Measurements from ENCODE around the gene PRR5. TPM values are rescaled to one million over a fixed set of nuclear protein-coding genes. Genes with fewer than 3 reads are reported as not detected.

Gene PRR5
- total RNA-seq, 1 experiment from 2014 or later: 26.9 TPM

DNA sequence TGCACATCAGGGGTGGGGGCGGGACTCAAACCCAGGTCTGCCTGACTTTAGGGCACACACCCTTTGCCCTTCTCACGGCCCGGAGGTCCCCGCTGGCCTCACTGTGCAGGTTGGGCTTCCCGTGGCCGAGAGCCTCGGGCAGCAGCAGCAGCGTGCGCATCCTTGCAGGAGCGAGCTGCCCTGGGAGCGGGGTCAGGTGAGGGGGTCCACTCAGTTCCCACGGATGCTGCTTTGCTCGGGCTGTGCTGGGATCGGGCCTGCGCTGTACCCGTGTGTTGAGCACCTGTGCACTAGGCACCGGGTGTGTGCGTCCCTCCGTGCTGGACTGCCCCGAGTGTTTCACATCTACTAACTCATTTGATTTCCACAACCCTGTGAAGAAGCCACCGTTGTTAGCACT is 25.1 kb downstream of the PRR5 start:
- TF ChIP-seq TCF7L2 (IDR thresholded peaks at IDR 0.05; ENCODE audit: borderline replicate concordance, extremely low read depth, insufficient read depth, insufficient read length) (no peak), POLR2A (IDR thresholded peaks at IDR 0.05; ENCODE audit: borderline replicate concordance, extremely low read depth, insufficient read depth, insufficient read length) (no peak), CBX3 (IDR thresholded peaks at IDR 0.05; ENCODE audit: low read depth) (no peak), ZNF274 (IDR thresholded peaks at IDR 0.05; ENCODE audit: low read depth, low read length) (no peak), POLR2AphosphoS5 (IDR thresholded peaks at IDR 0.05; ENCODE audit: low read depth, low read length) (no peak), SRF (IDR thresholded peaks at IDR 0.05; ENCODE audit: low read depth) (no peak), EZH2phosphoT487 (IDR thresholded peaks at IDR 0.05; ENCODE audit: borderline replicate concordance) (no peak), RAD21 (IDR thresholded peaks at IDR 0.05; ENCODE audit: low read depth) (no peak), CEBPB (IDR thresholded peaks at IDR 0.05; ENCODE audit: low read depth) (no peak), ZFX (IDR thresholded peaks at IDR 0.05) (no peak), EZH2 (IDR thresholded peaks at IDR 0.05) (no peak), SIN3A (IDR thresholded peaks at IDR 0.05; ENCODE audit: low read depth) (no peak), YY1 (IDR thresholded peaks at IDR 0.05; ENCODE audit: extremely low read depth, insufficient replicate concordance, low read depth, low read length) (no peak), FOSL1 (IDR thresholded peaks at IDR 0.05; ENCODE audit: low read depth) (no peak), EGR1 (IDR thresholded peaks at IDR 0.05; ENCODE audit: low read depth) (no peak)
- TF ChIP-seq, protein P1, sequence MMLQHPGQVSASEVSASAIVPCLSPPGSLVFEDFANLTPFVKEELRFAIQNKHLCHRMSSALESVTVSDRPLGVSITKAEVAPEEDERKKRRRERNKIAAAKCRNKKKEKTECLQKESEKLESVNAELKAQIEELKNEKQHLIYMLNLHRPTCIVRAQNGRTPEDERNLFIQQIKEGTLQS (IDR thresholded peaks at IDR 0.05): no peak
- TF ChIP-seq, protein P2, sequence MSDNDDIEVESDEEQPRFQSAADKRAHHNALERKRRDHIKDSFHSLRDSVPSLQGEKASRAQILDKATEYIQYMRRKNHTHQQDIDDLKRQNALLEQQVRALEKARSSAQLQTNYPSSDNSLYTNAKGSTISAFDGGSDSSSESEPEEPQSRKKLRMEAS (IDR thresholded peaks at IDR 0.05): no peak
- TF ChIP-seq, protein P3, sequence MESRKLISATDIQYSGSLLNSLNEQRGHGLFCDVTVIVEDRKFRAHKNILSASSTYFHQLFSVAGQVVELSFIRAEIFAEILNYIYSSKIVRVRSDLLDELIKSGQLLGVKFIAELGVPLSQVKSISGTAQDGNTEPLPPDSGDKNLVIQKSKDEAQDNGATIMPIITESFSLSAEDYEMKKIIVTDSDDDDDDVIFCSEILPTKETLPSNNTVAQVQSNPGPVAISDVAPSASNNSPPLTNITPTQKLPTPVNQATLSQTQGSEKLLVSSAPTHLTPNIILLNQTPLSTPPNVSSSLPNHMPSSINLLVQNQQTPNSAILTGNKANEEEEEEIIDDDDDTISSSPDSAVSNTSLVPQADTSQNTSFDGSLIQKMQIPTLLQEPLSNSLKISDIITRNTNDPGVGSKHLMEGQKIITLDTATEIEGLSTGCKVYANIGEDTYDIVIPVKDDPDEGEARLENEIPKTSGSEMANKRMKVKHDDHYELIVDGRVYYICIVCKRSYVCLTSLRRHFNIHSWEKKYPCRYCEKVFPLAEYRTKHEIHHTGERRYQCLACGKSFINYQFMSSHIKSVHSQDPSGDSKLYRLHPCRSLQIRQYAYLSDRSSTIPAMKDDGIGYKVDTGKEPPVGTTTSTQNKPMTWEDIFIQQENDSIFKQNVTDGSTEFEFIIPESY (IDR thresholded peaks at IDR 0.05; ENCODE audit: extremely low read depth, insufficient replicate concordance, low read length): no peak
- TF ChIP-seq, protein P4, sequence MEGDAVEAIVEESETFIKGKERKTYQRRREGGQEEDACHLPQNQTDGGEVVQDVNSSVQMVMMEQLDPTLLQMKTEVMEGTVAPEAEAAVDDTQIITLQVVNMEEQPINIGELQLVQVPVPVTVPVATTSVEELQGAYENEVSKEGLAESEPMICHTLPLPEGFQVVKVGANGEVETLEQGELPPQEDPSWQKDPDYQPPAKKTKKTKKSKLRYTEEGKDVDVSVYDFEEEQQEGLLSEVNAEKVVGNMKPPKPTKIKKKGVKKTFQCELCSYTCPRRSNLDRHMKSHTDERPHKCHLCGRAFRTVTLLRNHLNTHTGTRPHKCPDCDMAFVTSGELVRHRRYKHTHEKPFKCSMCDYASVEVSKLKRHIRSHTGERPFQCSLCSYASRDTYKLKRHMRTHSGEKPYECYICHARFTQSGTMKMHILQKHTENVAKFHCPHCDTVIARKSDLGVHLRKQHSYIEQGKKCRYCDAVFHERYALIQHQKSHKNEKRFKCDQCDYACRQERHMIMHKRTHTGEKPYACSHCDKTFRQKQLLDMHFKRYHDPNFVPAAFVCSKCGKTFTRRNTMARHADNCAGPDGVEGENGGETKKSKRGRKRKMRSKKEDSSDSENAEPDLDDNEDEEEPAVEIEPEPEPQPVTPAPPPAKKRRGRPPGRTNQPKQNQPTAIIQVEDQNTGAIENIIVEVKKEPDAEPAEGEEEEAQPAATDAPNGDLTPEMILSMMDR (IDR thresholded peaks at IDR 0.05 in 2 of 3, conservative IDR thresholded peaks at IDR 0.05 in 1 of 3; ENCODE audit: borderline replicate concordance in 1 of 3, insufficient read depth in 1 of 3, low read depth in 2 of 3, low read length in 2 of 3): no peak
- TF ChIP-seq, protein P5, sequence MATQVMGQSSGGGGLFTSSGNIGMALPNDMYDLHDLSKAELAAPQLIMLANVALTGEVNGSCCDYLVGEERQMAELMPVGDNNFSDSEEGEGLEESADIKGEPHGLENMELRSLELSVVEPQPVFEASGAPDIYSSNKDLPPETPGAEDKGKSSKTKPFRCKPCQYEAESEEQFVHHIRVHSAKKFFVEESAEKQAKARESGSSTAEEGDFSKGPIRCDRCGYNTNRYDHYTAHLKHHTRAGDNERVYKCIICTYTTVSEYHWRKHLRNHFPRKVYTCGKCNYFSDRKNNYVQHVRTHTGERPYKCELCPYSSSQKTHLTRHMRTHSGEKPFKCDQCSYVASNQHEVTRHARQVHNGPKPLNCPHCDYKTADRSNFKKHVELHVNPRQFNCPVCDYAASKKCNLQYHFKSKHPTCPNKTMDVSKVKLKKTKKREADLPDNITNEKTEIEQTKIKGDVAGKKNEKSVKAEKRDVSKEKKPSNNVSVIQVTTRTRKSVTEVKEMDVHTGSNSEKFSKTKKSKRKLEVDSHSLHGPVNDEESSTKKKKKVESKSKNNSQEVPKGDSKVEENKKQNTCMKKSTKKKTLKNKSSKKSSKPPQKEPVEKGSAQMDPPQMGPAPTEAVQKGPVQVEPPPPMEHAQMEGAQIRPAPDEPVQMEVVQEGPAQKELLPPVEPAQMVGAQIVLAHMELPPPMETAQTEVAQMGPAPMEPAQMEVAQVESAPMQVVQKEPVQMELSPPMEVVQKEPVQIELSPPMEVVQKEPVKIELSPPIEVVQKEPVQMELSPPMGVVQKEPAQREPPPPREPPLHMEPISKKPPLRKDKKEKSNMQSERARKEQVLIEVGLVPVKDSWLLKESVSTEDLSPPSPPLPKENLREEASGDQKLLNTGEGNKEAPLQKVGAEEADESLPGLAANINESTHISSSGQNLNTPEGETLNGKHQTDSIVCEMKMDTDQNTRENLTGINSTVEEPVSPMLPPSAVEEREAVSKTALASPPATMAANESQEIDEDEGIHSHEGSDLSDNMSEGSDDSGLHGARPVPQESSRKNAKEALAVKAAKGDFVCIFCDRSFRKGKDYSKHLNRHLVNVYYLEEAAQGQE (IDR thresholded peaks at IDR 0.05; ENCODE audit: low read depth): no peak
- Histone ChIP-seq H3K9ac (ENCODE audit: low read length) (no peak overlapping the region), H3K9me2 (ENCODE audit: insufficient read depth) (no peaks in the 10 kb centered on the region), H3K9me3 (ENCODE audit: control insufficient read depth in 1 of 2, insufficient read depth in 1 of 2, low read depth in 1 of 2, low read length in 2 of 2) (no peaks in the 10 kb centered on the region), H3K4me2 (ENCODE audit: low read length) (no peak overlapping the region), H3K36me3 (ENCODE audit: control insufficient read depth in 1 of 2, insufficient read depth in 2 of 2, low read length in 2 of 2) (no peaks in the 10 kb centered on the region; a peak in 3 of 4 replicates), H3K27ac (ENCODE audit: low read depth, low read length) (no peak overlapping the region), H3K4me3 (replicated peaks in 1 of 2; ENCODE audit: low read depth in 1 of 2, low read length in 2 of 2) (no peak overlapping the region), H4K20me1 (ENCODE audit: insufficient read depth) (no peaks in the 10 kb centered on the region), H3K4me1 (ENCODE audit: control insufficient read depth in 1 of 2, insufficient read depth in 2 of 2, low read length in 2 of 2) (no peaks in the 10 kb centered on the region; a peak in 1 of 4 replicates), H3K79me2 (ENCODE audit: insufficient read depth, low read length) (no peaks in the 10 kb centered on the region), H2AFZ (ENCODE audit: low read depth, low read length, poor library complexity, severe bottlenecking) (no peak overlapping the region), H3K27me3 (ENCODE audit: insufficient read depth, low read length) (no peaks in the 10 kb centered on the region)
- intact Hi-C loops (cut with micrococcal nuclease): no loop called here
- ATAC-seq (no peak), DNase-seq (ENCODE audit: low read depth, low spot score) (no peak)
- RAD21 ChIA-PET (ENCODE audit: low non-redundant PET in 1 of 2, low total read pairs in 2 of 2, uncharacterized antibody in 2 of 2, unreplicated experiment in 2 of 2): no interaction called here
- no TSS peak for BruUV-seq (replicated peaks)
- CTCF ChIA-PET: no interaction called here
- POLR2A ChIA-PET: interaction anchor here (0.6 kb wide), 1 partner anchor 1085 kb away, joined by 4 read pairs; no protein-coding TSS in a partner anchor
